LNCAP (cell line): ENCODE data around the gene BPIFB2.

Experiments used
- CTCF ChIP-seq: fragments of 450-650 bp; IDR thresholded peaks from 2 replicates; pipeline ENCODE4 v1.5.1; 2017; ENCODE audit warnings: mild to moderate bottlenecking

The BPIFB2 gene

GRCh38 chr20:33059741-33060390, 52.4 kb downstream of the BPIFB2 start:
- TF ChIP-seq CTCF = no peak

- TF ChIP-seq CTCF = no peak
Measured at GRCh38 chr20:33061658-33062028, 54.1 kb downstream of the BPIFB2 start.

- TF ChIP-seq CTCF = no peak
Measured at GRCh38 chr20:33062105-33062824, 54.8 kb downstream of the BPIFB2 start.

GRCh38 chr20:33062825-33063149, 55.3 kb downstream of the BPIFB2 start:
- no peak for TF ChIP-seq CTCF

- no peak for TF ChIP-seq CTCF
Measured at GRCh38 chr20:33063271-33063670, 55.8 kb downstream of the BPIFB2 start.

- no peak for TF ChIP-seq CTCF
Measured at GRCh38 chr20:33064572-33065287, 57.2 kb downstream of the BPIFB2 start.

GRCh38 chr20:33065785-33066184, 58.3 kb downstream of the BPIFB2 start:
- TF ChIP-seq CTCF = no peak
